GOT3 (cell line): ENCODE measurements around the gene ACBD6.

ENCODE experiments used
- DNase-seq: peaks from one replicate; lab custom pipeline; 2025; ENCODE audit warnings: mixed read lengths; lab: John Stamatoyannopoulos, UW

ACBD6 gene

DNA sequence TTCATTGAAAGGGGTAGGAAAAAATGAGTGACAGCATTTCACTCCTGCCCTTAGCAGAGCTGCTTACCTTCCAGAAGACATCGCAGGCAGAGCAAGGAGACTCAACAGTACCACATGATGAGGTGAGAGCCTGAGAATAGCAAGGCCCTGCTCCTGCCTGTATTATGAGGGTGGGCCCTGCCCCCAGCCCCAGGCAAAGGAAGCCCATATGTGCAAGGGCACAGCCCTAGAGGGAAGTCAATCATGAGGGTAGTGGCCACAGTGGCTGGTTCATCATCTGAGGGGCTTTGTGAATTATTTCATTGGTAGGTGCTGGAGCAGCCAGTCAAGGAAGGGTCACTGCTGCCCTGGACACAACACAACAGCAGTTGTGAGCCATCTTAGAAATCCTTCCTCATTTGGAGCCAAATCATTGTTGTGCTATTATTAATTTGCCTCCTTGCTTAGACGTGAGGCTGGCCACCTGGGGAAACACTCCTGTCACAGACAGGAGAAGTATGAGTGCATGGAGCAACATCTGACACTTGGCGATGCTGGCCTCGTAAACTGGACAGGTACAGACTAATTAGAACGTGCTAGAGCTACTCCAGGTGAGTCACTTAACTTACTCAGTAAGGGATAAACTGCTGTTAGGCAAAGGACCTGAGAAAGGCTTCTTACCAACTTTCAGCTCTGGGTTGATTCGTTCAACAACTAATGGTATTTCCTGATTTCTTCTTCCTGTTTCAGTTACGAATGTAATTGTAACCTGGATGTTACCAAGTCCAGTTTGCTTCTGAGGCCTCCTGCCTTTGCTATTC lies 22.7 kb upstream of the ACBD6 start:
- no peak for DNase-seq

DNA sequence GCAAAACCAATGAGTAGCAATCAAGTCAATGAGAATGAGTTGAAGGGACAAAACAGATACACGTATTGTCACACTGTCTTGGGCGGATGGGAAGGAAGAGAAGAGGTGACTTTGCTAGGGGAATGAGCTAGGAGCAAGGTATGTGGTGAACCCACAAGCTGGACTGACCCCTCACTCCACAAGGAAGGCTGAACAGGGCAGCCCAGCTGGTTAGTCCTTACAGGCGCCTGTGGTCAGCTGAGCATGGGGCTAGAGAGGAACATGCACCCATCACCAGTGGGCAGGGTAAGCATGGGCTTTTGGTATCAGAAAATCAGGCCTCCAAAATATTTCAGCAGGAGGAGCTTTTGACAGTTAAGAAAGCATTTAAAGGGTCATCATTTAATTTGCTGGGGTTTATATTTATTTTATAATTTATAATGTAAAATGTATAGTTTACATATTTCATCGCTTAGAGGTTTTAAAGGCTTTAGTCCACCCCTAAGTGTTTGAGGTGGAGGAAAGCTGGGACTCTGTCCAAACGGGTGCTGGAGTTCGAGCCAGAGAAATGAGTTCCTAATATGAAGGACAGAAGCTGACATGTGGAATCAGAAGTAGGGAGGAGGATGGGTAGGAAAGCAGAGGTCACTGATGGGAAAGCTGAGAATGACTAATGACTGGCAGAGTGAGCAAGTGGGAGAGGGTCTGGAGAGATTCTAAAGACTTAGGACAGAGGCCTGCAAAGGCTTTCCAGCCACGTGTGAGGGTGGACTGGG lies 22.0 kb upstream of the ACBD6 start:
- DNase-seq: no peak

DNA sequence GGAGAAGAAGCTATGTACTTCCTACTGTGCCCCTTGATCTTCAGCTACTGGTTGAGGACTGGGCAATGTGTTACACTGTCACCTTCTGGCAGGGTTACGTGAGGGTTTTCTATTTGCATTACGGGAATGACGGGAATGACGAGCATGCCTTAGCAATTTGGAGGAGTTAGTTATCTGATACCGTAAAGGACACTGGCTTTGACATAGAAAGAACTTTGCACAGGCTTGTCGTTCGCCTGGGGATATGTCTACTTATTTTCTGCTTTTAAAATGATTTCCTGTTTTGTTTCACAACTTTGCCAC lies 19.8 kb upstream of the ACBD6 start:
- no peak for DNase-seq

DNA sequence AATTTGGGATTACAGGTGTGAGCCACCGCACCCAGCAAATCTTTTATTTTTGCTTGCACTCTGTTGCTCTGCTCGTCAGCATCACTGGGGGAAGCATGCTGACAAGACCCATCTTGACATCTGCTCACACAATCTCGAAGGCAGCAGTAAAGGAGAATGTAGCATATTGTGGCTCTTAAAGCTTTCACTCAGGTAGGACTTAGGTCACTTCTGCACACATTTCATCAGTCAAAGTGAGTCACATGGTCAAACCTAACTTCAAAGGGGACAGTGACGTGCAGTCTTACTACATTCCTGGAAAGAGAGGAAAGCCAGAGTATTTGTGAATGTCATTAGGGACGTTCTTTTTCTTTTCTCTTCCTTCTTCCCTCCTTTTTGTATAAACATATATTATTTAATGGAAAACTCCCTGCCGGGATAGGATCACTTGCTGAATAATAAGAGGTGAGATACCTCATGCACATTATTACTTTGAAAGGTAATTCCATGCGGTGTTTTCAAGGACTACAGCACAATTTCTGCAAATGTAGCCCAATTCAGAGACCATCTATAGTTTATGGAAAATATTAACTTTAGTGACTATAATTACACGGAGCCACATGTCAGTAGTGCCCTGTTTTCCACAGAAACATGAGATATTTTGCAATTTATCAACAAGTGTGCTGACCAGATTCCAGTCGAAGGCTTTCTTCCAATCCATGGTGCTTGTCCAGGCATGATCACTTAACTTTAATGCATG lies 19.3 kb upstream of the ACBD6 start:
- no peak for DNase-seq

DNA sequence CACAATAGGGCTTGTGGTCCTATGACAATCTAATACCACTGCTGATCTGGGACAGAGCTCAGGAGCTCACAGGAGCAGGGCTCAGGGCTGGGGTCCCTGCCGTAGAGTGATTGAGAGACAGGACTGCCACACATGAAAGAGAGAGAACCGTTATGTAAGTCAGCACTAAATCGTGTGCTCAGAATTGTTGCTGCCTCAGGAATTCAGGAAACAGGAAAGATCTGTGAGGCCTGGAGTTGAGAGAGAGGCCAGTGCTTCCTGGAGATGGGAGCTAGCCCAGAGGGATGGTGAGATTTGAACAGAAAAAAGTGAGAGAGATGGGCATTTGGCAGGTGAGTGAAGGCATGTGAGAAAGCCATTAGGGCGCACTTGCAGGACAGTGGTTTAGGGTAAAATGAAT lies 17.5 kb upstream of the ACBD6 start:
- no peak for DNase-seq

DNA sequence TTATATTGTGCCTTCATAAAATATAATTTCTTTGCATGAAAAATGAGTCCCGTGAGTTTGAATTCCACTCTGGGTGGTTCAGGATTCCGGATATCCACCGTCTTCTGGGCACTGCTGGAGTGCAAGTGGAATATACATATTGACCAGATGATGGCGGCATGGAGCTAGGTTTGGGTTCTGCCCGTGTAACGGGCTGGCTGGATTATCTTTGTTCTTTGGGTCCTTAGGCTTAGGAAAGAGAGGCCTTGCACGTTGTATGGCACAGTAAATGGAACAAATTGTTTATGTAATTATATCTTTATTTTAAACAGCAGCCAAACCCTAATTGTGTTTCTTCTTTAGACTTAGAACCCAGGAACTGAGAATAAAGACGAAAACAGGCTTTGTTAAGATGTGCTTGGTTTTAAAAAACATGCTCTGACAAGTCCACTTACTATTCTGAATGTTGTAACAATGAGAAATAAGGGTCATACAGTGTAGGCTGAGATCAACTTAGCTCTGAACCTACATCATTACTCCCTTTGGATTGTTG lies 13.5 kb upstream of the ACBD6 start:
- no peak for DNase-seq

DNA sequence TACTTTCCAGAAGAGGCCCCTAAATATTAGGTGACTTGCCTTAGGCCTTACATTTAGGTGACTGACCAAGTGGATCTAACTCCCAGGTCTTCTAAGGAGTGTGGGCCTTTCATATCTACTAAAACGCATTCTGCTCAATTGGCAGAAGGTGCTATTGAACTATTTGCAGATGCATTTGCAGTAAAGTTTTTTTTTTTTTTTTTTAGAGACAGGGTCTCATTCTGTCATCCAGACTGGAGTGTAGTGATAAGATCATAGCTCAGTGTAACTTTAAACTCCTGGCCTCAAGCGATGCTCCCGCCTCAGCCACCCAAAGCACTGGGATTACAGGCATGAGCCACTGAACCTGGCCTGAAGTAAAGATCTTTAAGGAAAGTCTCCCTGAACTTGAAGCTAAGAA lies 13.0 kb upstream of the ACBD6 start:
- DNase-seq: no peak

DNA sequence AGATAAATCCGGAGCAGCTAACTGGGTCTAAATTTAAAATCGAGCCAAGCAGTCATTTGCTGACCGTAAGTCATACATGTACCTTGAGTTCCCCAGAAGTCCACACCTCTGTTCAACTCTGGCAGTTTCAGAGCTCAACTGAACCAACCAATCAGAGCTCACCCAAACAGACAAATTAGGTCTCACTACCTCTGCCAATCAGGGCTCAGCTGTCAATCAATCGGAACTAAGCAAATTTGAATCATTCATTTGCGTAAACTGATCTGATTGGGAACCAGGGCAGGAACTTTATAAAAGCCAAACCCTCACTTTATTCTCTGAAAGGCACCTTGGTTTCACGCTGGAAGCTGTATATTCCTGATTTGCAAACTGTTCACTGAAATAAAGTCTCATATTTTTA lies 11.2 kb upstream of the ACBD6 start:
- no peak for DNase-seq

DNA sequence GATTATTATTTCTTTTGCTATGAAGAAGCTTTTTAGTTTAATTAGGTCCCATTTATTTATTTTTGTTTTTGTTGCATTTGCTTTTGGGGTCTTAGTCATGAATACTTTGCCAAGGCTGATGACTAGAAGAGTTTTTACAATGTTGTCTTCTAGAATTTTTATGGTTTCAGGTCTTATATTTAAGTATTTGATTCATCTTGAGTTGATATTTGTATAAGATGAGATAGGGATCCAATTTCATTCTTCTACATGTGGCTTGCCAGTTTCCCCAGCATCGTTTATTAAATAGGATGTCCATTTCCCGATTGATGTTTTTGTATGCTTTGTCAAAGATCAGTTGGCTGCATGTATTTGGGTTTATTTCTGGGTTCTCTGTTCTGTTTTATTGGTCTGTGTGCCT lies 8.5 kb upstream of the ACBD6 start:
- DNase-seq: no peak

DNA sequence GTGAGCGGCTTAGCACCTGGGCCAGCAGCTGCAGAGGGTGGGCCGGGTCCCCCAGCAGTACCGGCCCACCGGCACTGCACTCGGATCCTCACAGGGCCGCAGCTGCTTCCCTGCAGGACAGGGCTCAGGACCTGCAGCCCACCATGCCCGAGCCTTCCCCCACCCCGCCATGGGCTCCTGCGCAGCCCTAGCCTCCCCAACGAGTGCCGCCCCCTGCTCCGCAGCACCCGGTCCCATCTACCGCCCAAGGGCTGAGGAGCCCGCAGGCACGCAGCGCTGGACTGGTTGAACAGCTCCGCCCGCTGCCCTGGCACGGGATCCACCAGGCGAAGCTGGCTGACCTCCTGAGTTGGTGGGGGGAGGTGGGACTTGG lies 6.3 kb upstream of the ACBD6 start:
- DNase-seq: no peak

DNA sequence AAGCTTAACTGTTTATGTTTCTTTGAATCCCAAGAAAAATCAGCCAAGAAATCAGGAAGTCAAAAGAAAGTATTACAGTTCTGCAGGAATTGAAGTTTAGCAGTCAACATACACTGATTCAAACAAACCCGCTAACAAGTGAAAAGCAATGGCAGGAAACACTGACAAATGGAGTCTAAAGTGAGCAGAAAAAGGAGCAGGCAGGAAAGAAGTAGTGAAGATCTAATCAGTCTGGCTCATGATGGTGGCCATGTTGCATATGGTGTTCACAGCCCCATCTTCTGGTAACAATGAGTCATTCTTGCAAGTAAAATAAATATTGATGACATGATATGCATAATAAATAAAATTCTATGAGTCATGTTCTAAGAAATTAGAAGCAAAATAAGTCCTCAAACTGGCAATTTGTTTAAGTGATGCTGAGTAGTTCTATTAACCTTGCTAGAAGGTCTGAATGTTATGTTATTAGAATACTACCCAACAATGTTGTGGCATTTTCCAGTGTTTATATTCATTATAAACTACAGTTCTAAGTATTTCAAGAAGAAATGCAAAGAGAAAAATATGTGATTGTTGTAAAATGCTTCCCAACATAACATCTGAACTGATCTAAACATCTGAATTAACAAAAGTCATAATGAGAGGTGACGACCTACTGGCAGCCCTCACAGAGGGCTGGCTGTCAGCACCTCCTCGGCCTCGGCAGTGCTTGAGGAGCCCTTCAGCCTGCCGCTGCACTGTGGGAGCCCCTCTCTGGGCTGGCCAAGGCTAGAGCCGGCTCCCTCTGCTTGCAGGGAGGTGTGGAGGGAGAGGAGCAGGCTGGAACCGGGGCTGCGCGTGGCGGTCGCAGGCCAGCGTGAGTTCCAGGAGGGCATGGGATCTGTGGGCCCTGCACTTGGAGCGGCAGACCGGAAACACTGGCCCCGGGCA lies 5.7 kb upstream of the ACBD6 start:
- no peak for DNase-seq

DNA sequence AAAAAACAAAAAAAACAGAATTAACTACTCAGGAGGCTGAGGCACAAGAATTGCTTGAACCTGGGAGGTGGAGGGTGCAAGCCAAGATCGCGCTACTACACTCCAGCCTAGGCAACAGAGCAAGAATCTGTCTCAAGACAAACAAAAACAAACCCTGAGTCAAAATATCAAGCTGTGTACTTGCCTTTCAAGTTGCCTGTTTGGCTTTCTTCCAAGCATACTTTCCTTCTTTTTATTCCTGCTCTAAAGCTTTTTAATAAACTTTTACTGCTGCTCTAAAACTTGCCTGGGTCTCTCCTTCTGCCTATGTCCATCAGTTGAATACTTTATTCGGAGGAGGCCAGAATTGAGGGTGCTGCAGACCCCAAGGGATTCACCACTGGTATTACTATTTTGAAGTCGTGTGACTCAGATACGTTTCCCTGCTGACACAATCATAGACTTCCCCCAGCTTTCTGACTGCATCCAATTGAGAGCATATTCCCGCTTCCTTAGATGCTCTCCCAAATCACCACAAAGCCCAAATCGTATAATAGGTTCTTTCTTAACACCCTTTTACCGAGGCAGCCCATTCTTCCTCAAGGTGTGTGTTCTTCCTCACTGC lies 3.5 kb upstream of the ACBD6 start:
- DNase-seq: no peak

DNA sequence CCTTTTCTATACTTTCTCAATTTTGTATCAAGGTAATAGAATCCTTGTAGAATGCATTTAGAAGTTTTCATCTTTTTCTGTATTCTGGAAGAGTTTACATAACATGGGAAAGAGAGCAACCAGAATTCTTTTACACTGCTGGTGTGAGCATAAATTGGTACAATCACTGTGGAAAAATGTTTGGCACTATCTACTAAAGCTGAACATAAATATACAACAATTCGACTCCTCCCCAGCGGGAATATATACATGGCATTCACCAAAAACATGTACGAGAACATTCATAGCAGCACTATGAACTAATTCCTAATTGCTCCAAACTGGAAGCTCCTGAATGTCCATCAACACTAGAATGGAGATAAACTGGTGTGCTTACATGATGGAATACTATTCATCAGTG lies 1.8 kb upstream of the ACBD6 start:
- DNase-seq: no peak

DNA sequence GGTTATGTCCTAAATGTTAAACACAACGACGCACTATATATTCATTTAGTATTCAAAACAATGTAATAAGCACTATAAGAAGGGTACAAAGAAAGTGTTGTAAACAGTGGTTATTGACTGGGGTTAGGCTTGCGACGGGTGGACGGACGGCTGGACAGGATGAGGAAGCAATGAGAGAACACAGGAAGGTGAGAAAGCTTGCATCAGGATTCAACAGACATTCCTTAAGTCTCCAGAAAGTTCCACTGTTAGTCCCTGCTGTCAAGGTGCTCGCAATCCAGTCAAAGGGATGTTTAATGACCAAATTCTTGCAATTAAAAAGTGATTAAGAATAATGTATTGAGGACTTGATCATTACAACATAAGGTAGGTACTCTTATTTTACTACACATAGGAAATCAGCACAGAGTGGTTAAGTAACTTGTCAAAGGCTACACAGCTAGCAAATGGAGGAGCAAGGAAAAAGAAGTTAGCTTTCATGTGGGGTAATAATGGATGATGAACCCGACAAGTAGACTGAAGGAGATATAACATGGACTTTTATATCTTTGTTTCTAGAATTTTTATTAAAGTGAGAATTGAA lies 994 bp upstream of the ACBD6 start:
- no peak for DNase-seq

DNA sequence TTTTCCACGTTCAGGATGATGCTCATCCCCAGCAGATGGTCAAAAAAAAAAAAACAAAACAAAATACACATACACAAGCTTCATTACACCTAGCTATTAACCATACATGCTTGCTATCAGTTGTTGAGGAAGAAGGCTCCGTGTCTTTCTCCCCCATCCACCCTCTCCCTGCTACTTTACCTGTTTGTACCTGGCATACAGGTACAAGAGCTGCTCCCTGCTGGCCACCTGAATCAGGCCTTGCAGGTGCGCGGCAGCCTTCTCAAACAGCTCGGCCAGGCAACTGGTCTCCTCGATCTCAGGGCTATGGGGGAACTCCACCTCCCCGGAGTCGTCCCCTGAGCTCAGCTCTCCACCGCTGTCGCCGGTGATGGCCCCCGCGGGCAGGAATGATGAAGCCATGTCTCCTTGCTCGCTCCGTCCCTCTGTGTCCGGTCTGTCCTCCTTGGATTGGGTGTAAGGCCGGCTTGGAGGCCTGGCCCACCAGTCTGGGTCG lies 464 bp downstream of the ACBD6 start:
- DNase-seq: no peak

DNA sequence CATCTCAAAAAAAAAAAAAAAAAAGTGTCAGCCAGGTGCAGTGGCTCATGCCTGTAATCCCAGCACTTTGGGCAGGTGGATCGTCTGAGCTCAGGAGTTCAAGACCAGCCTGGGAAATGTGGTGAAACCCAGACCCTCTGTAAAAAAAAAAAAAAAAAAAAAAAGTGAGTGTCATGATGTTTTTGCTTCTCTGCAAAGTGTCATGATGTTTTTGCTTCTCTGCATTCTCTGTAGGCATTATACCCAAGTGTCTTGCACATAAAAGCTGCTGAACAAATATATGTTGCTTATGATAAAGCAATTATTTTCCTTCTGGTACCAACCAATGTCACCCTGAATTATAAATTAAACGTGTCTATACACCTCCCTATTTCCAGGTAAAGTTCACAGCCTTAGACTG lies 1.7 kb downstream of the ACBD6 start:
- DNase-seq: no peak

DNA sequence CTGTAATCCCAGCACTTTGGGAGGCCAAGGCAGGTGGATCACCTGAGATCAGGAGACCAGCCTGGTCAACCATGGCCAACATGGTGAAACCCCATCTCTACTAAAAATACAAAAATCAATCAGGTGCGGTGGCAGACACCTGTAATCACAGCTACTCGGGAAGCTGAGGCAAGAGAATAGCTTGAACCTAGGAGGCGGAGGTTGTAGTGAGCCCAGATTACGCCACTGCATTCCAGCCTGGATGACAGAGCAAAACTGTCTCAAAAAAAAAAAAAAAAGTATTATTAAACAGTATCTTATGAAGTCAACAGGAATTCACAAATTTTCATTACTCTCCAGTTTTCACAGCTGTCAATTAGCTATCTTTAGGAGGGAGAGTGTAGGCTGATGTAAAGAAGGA lies 3.8 kb downstream of the ACBD6 start:
- DNase-seq: no peak

DNA sequence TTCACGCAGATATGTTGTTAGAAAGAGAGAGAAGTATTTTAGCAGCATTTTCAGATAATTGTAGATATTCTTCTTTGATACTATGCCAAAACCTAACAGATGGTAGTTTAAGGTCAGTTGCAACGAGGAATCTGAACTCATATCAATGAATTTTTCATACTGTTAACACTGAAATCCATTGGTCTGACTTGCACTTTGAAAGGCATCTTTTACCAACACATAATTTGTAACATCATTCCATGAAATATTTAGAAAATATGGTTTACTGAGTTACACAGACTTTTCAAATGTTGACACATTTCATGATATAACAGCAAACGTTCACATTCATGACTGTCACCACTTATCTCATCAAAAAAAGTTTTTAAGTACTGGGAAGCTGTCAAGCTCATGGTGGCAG lies 4.6 kb downstream of the ACBD6 start:
- DNase-seq: no peak

DNA sequence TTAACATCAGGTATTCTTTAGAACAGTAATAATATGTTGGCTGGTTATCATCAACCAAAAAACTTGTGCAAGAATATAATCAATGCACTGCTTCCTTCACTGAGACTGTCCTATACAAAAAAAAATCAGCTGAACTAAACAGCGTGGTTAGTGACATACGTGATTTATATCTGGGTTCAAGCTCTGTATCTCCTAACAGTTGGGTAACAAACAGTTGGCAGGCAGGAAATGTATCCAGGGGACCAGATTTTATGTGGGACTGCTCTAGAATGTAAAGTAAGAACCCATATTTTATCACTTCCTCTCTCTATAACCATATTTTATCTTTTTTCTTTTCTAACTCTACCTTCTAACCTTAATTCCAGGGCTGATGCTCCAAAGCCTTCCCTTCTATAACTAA lies 8.0 kb downstream of the ACBD6 start:
- DNase-seq: no peak

DNA sequence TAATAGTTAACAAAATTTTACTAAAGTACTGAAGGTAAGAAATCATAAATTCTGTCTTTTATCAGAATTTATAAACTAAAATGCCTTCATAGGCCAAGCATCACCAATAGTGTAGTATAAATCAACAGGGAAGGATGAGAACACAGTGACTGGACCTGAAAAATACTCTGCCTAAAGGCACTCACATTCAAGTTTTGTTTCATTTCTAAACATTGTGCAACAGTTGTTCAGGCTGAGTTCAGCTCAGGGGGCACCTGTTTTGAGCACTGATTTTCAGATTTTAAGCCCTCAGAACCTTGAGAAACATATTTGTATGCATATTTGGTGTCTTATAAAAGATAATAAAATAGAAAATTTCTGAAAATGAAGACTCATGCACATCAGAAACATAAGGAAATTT lies 12.4 kb downstream of the ACBD6 start:
- DNase-seq: no peak

DNA sequence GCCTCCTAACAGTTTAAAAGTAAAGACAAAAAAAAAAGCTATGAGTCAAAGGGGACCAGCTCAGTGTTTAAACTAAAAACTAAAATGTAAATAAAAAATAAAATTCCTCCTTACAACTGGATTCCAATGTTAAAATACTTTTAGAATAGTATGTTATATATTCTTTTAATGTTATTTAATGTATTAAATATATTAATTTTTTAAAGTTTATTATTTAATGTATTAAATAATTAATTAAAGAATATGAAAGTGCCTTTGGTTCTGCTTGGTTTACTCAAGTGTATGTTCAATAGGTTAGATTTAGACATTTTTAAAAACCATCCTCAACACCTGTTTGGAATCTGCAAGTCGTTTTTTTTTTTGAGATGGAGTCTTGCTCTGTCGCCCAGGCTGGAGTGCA lies 13.1 kb downstream of the ACBD6 start:
- no peak for DNase-seq
